Ramos (cell line): ENCODE data around the gene ST6GALNAC3.
"Not testable (repeated sequence)": the region's sequence is repeated elsewhere in the genome, so short reads cannot be mapped to it uniquely, and the experiment has no call there.

Experiments
- in situ Hi-C: fragments of 300-500 bp; cut with MboI; formaldehyde crosslinking; loops from one replicate; pipeline ENCODE4 v1.14.3; 2022; ENCODE audit warnings: low sequenced_read_pairs; ENCODE audit not compliant: unreplicated experiment

ST6GALNAC3 gene

DNA sequence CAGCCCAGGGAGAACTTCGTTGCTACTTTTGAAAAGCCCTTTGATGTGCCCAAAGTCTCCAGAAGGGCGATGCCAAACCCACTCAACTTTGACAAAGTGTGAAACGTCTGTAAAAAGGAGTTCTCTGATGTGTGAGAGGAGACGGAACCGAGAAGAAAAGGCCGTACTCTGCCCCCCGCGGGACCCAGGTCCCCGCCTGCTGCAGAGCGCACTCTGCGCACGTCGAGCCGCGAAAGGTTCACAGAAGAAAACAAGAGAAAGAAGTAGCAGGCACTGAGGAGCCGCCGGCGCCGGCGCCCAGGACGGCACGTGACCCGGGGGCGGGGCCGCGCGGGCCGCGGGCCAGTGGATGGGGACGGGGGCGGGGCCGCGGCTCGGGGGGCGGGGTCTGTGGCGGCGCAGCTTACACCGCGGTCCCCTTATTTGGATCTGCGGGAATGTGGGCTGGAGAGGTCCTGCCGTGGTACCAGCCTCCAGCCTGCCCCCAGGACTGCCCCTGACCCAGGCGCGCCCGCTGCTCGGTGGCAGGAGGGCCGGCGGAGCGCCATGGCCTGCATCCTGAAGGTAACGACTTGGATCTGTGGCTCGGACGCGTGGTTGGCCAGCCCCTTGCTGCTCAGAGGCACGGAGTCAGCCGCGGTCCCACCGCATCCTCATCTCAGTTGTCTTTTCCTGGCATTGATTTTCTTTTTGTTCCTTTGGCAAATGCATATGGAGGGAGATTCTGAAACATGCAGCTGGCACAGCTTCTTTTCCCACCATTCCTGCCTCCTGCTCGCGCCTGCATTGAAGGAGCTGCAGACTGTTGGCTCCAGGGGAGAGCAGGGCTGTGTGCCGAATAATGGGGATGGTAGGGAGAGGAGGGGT, at the start of gene ST6GALNAC3:
TSS of gene ST6GALNAC3 (plus strand) at position 426 of the 867 bp plus-strand sequence.
- in situ Hi-C loops, result no loop called here

- in situ Hi-C loops, result no loop called here
Observed at GRCh38 chr1:76027341-76027740, 47.2 kb upstream of the ST6GALNAC3 start.

DNA sequence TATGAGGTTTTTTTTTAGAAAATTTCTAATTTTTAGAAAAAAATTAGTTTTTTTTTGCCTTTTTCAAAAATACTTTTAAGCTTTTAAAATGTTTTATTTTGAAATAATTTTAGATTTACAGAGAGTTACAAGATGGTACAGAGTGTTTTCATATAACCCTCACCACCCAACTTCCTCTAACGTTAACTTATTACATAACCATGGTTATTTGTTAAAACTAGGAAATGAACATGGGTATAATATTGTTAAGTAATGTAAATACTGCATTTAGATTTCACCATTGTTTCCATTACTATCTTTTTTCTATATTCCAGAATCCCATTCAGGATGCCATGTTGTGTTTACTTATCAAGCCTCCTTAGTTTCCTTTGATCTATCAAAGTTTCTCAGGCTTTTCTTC, 45.2 kb upstream of the ST6GALNAC3 start:
- in situ Hi-C loops, result no loop called here

GRCh38 chr1:76031496-76031895, 43.0 kb upstream of the ST6GALNAC3 start:
- in situ Hi-C loops, result no loop called here

DNA sequence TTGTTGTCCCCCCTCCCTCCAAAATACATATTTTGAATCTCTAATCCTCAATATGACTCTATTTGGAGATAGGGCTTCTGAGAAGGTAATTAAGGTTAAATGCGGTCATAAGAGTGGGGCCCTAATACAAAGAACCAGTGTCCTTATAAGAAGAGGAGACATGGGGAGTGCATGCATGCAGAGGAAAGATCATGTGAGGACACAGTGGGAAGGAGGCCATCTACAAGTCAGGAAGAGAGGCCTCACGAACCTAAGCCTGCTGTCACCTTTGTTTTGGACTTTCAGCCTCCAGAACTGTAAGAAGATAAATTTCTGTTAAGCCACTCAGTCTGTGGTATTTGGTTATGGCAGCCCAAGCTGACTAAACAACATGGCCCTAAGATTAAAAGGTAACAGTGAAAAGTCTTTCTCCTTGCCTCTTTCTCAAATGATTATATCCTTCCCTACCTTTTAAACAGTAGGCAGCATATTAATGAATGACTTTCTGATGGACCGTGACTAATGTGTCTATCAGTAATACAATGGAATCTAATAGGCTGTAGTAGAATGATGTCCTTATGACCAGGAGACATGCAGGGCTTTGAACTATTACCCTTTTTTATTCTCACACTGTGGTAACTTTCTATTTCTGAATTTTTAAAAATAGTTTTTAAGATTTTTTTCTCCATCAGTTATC, 40.6 kb upstream of the ST6GALNAC3 start:
- in situ Hi-C loops, result no loop called here

- in situ Hi-C loops, result no loop called here
Observed at GRCh38 chr1:76035053-76035452, 39.5 kb upstream of the ST6GALNAC3 start.

- in situ Hi-C loops, result no loop called here
Observed at GRCh38 chr1:76037324-76037723, 37.2 kb upstream of the ST6GALNAC3 start.

DNA sequence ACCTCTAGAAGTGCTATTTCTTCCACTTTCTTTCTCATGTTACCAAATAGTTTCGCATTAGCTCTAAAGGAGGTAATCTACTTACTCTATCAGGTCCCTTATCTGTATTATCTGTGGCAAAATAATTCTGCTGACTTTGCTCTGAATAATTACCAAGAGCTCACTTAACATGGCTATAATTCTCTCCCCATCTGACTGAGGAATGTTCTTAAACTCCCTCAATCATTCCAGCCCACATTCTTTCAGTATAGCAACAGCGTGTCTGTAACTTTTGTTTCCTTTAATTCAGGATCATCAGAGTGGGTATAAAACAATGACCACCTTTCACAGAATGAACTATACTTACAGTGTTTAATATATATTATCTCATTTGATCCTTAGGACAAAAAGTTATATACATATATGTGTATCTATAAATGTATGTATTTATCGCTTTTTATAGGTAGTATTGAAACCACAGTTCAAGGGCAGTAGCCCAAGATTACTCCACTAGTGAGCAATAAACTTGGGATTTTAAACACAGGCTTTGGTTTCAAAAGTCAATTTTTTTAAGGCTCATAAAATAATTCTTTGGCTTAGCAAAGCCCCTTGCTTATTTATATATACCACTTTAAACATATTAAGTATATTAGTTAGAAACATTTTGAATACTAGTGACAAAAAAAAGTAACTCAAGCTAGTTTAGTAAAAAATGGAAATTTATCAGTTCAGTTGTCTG, 36.1 kb upstream of the ST6GALNAC3 start:
- in situ Hi-C loops, result no loop called here

GRCh38 chr1:76046149-76046548, 28.4 kb upstream of the ST6GALNAC3 start:
- in situ Hi-C loops, result no loop called here

DNA sequence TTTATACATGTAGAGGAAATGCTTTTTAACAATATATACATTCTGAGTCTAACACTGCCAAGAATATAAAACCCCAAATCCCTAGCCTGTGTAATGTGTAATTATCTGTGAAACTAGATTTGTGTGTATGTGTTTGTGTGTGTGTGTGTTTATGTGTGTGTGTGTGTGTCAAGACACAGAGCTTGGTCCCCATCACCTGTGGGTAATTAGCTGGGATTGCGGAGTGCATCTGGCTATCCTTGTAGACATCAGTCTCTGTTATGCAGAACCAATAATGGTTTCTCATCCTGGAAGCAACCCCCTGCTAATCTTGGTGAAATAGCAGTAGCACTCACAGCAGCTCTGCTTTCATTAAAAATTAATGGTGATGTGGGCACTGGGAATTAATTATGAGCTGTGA, 26.3 kb upstream of the ST6GALNAC3 start:
- in situ Hi-C loops, result no loop called here

DNA sequence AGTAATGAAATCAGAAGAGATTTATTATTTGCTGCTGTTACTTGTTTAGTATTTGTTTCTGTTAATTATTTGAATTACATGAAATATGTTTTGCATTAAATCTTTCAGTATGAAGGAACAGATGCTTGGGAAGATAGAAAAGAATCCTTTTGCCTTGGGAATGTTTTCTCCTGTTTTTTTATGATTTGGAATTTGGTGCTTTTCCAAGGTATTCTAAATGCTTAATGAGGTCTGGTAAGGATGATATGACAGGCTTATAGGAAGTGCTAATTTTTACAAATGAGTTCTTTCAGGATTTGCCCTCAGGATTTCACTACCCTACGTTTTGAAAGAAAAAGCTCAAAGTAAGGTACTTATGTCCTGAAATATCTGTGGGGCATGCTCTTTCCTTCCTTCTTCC, 25.6 kb upstream of the ST6GALNAC3 start:
- in situ Hi-C loops, result no loop called here

DNA sequence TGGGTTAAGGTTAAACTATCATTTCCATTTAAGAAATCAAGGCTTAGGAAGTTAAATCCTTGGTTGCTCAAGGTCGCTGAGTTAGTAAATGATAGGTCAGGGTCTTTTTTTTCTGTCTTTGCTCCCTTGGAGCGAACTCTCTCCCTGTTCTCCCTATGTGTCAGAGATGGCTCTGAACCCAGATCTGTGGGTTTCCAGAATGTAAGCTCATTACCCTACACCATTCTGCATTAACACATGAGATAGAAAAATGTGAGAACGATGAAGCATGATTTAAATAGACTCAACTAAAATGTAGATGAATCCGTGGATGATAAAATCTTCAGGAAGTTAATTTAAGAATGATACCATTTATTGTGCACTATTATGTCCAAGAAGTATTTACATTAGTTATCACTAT, 25.0 kb upstream of the ST6GALNAC3 start:
- in situ Hi-C loops, result no loop called here

DNA sequence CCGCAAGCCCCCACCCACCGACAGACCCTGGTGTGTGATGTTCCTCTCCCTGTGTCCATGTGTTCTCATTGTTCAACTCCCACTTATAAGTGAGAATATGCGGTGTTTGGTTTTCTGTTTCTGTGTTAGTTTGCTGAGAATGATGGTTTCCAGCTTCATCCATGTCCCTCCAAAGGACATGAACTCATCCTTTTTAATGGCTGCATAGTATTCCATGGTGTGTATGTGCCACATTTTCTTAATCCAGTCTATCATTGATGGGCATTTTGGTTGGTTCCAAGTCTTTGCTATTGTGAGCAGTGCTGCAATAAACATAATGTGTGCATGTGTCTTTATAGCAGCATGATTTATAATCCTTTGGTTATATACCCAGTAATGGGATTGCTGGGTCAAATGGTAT, 24.5 kb upstream of the ST6GALNAC3 start:
- in situ Hi-C loops, result not testable (repeated sequence)

GRCh38 chr1:76053021-76053420, 21.5 kb upstream of the ST6GALNAC3 start:
- in situ Hi-C loops, result no loop called here

DNA sequence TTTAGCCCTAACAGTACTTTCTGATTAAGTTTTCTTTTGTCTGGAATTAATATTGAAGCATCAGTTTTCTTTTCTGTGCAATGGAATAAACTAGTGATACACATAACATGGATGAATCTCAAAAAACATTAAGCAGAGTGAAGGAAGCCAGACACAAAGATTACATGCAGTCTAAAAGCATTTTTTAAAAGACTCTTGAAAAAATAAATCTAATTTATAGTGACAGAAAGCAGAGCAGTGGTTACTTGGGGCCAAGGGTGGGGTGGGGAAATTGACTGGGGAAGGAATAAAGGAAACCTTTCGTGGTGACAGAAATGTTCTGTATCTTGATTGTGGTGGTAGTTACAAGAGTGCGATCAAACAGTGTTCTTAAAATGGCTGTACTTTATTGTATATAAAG, 20.2 kb upstream of the ST6GALNAC3 start:
- in situ Hi-C loops, result no loop called here

DNA sequence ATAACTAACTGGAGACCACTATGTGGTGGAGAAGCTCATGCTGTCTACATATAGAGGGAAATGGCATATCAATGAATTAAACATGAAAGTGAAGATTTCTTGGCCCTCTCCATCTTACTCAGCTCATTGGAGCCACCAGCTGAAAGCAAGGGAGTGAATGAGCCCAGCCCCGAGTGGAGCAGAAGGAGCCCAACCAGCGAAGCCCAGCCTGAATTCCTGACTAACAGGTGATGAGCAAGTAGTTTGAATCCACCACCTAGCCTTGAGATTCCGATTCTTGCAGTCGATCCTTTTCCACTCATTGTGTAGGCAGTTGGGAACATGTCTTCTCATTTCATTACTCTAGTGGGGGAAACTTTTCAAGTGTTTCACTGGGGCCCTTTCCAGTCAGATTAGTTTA, 18.6 kb upstream of the ST6GALNAC3 start:
- in situ Hi-C loops, result no loop called here

DNA sequence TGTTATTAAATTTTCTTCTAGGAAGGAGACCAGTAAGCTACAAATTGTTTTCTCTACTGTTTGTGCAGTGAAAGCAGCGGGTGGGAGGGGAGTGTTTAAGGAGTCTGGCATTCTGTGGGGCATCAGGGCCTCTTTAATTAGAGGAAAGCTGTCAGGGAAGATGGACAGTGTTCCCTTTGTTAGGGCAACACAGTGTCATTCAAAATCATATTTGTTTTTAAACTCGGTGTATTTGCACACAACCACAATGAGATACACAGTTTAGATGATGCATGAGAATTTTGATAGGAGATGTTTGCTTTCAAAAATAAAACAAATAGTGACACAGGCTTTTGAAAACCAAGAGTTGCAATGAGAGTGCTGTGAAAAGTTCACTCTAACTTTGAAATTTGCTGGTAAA, 15.1 kb upstream of the ST6GALNAC3 start:
- in situ Hi-C loops, result no loop called here

DNA sequence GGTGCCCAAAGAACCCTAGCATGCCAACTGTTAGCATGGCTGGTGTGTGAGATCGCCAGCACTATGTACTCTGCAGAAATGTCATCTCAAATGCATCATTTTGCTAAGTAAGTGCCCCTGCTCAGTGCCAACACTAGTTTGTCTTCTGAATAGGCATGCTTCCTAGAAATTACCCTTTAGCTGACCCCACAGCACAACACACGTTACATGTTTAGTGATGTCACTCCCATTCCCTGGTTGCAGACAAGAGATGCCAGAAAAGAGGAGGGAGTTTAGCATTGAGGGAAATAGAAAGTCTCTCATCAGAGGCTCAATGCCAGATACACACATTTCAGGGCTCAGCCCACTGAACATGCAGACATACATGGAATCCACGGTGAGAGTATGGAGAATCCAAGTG, 9.3 kb upstream of the ST6GALNAC3 start:
- in situ Hi-C loops, result no loop called here

DNA sequence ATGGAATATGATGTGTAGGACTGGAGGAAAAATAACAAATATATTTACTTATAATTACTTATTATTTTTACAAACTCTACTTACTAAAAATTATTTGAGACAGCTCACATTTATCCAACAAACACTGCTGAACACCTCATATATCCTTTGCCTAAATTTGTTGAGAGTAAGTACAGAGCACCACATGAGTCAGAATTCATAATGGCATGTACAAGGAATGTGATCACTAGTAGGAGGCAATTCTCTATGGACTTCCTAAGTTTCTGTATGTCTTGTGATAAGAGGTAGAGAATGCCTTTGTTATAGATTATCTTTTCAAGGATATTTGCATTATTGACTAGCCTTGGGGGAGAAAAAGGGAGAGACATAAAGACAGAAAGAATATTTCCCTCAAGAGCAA, 8.2 kb upstream of the ST6GALNAC3 start:
- in situ Hi-C loops, result no loop called here

DNA sequence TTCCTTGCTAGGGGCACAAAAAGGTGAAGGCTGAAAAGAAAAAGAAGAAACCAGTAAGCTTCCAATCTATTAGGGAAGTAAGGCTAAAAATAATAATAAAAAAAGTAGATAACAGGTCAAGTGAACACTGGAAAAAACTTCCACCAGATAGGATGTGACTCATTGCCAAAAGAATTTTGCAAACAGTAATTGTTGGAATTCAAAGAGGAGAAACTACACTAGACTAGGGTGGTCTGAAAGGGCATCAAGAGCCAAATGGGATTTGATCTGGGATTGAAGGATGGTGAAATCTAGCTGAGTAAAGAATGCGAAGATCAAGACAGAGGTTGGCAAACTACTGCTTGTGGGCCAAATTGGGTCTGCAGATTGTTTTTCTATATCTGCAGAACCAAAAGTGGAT, 6.0 kb upstream of the ST6GALNAC3 start:
- in situ Hi-C loops, result no loop called here

DNA sequence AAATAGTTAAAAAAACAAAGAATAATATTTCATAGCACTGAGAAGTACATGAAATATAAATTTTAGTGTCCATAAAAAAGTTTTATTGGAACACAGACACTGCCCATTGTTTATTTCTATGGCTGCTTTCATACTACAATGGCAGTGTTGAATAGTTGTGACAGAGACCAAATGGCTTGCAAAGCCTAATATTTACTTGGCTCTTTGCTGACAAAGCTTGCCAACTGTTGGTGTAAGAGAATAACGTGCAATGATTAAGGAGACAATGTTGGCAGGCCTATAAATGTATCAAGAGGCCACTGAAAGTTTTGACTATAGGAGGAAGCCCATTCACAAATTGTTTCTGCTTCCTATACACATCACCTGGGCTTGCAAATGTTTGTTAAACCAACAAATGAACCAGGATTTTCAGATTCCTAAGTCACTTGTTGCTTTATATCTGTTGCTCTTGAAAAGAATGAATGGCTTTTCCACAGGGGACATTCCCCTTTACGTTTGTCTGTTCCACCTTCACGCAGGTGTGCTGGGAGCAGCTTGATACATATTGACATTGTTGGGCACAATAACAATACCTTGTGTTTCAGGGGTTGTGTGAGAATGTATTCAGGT, 5.5 kb upstream of the ST6GALNAC3 start:
- in situ Hi-C loops, result no loop called here
